H1 (cell line): ENCODE data around the gene CDH15. TPM values are rescaled to one million over a fixed set of nuclear protein-coding genes. Genes with fewer than 3 reads are reported as not detected.

Experiments used
- RNF2 ChIP-seq: fragments of 200-900, 300-1000 bp; sonication (generic); IDR thresholded peaks from 2 replicates; pipeline ENCODE4 v1.7.1; 2016; ENCODE audit warnings: borderline replicate concordance, low read depth, mild to moderate bottlenecking, antibody characterized with exemption, low read length; ENCODE audit not compliant: poor library complexity, severe bottlenecking; ENCODE audit errors: missing control alignments
- polyA plus RNA-seq, 7 experiments: library from polyadenylated mRNA; depleted of rRNA in 3 of 7; stranded (reverse) in 5 of 7; unstranded in 2 of 7; fragments of >200 nt in 5 of 7; fragments of 200-250 nt in 2 of 7; gene quantifications; 1 replicate in 5 of 7; 2 replicates in 1 of 7; 4 replicates in 1 of 7; pipeline versions ENCODE4 v1.2.1 to v1.2.3, GENCODE V29; 2011 to 2013; ENCODE audit warnings: missing spikeins in 2 of 7, mixed read lengths in 2 of 7
- total RNA-seq: library from RNA; stranded (reverse); fragmentation: NEBNext Ultra II Directional; extraction: Animal tissue kit (Norgen Biotek cat#: 25700); gene quantifications from 2 replicates; pipeline ENCODE4 v1.2.1, GENCODE V29; 2021

CDH15 gene
- total and polyA plus RNA-seq, 2 of the 8 experiments (the other 6 are each of a cell fraction or from before 2014, with no cell fraction given) = 0.50 to 0.82 TPM

GRCh38 chr16:89123831-89124100 is 47.8 kb upstream of the CDH15 start (continued):
- no peak for TF ChIP-seq RNF2
